GM23248 (cell line): ENCODE measurements around the gene TYW1. TPM values are rescaled to one million over a fixed set of nuclear protein-coding genes. Genes with fewer than 3 reads are reported as not detected.
A peak's percentile ranks its signal among the peaks of the same experiment; 100 is the strongest.
"Not testable (repeated sequence)": the region's sequence is repeated elsewhere in the genome, so short reads cannot be mapped to it uniquely, and the experiment has no call there.

Experiments
- DNase-seq: peaks from one replicate; pipeline ENCODE4 v3.0.0-alpha.2; 2015
- H2AFZ ChIP-seq: fragments of 200-600 bp; sonication (generic); 2 replicates; pipeline ENCODE4 v1.6.1; 2016; ENCODE audit warnings: antibody characterized with exemption
- H3F3A ChIP-seq: fragments of 200-600 bp; sonication (generic); 2 replicates; pipeline ENCODE4 v1.6.1; 2016; ENCODE audit warnings: mild to moderate bottlenecking, antibody characterized with exemption, mixed run types; ENCODE audit not compliant: insufficient read depth
- H3K27ac ChIP-seq: fragments of 200-600 bp; sonication (generic); 2 replicates; pipeline ENCODE4 v1.5.1; 2016; ENCODE audit warnings: mild to moderate bottlenecking
- H3K27me3 ChIP-seq: fragments of 200-600 bp; sonication (generic); replicated peaks from 2 replicates; pipeline ENCODE4 v1.6.1; 2016; ENCODE audit warnings: mild to moderate bottlenecking; ENCODE audit not compliant: insufficient read depth
- H3K36me3 ChIP-seq: fragments of 200-600 bp; sonication (generic); 2 replicates; pipeline ENCODE4 v1.6.1; 2016; ENCODE audit warnings: low read depth, mild to moderate bottlenecking
- H3K4me1 ChIP-seq: fragments of 200-600 bp; sonication (generic); 2 replicates; pipeline ENCODE4 v1.6.1; 2016; ENCODE audit warnings: mild to moderate bottlenecking; ENCODE audit not compliant: insufficient read depth
- H3K4me2 ChIP-seq: fragments of 200-600 bp; sonication (generic); one replicate; pipeline ENCODE4 v1.6.1; 2016; ENCODE audit warnings: mild to moderate bottlenecking; ENCODE audit not compliant: unreplicated experiment
- H3K4me3 ChIP-seq: fragments of 200-600 bp; sonication (generic); 2 replicates; pipeline ENCODE4 v1.5.1; 2016; ENCODE audit warnings: mild to moderate bottlenecking
- H3K79me2 ChIP-seq: fragments of 200-600 bp; sonication (generic); 2 replicates; pipeline ENCODE4 v1.6.1; 2016; ENCODE audit warnings: mild to moderate bottlenecking; ENCODE audit not compliant: insufficient read depth
- H3K9ac ChIP-seq: fragments of 200-600 bp; sonication (generic); 2 replicates; pipeline ENCODE4 v1.6.1; 2016; ENCODE audit warnings: mild to moderate bottlenecking
- H3K9me2 ChIP-seq: fragments of 200-600 bp; sonication (generic); 2 replicates; pipeline ENCODE4 v1.6.1; 2016; ENCODE audit warnings: mixed run types, mild to moderate bottlenecking, moderate library complexity; ENCODE audit not compliant: insufficient read depth
- H3K9me3 ChIP-seq: fragments of 200-600 bp; sonication (generic); one replicate; pipeline ENCODE4 v1.6.1; 2017; ENCODE audit warnings: low read depth
- H4K20me1 ChIP-seq: fragments of 200-600 bp; sonication (generic); 2 replicates; pipeline ENCODE4 v1.6.0; 2016; ENCODE audit not compliant: insufficient read depth
- EZH2 ChIP-seq: fragments of 200-600 bp; sonication (generic); IDR thresholded peaks from 2 replicates; pipeline ENCODE4 v1.6.1; 2018; ENCODE audit warnings: antibody characterized with exemption, mild to moderate bottlenecking; ENCODE audit not compliant: insufficient read depth, poor library complexity, severe bottlenecking
- EZH2phosphoT487 ChIP-seq: fragments of 200-600 bp; sonication (generic); IDR thresholded peaks from 2 replicates; pipeline ENCODE4 v1.6.1; 2018; ENCODE audit warnings: antibody characterized with exemption, moderate library complexity, mild to moderate bottlenecking, low read depth; ENCODE audit not compliant: insufficient read depth
- WGBS, 2 experiments: methylation state at CpG; one replicate each; pipeline ENCODE4 v1.1.6; 2015 to 2017; ENCODE audit warnings: low lambda C conversion rate in 2 of 2, low coverage in 1 of 2; ENCODE audit errors: missing lambda C conversion rate in 2 of 2; 5-methylcytosine and 5-hydroxymethylcytosine counted together
- in situ Hi-C: fragments of 300-500 bp; cut with MboI; formaldehyde crosslinking; loops from 2 replicates; pipeline ENCODE4 v1.15.0; 2020
- polyA plus RNA-seq: library from polyadenylated mRNA; unstranded; fragments of >200 nt; fragmentation: Nextera tagmentation; extraction: Ambion mirVana; gene quantifications from 2 replicates; pipeline ENCODE4 v1.2.1, GENCODE V29; 2016
- total RNA-seq: library from RNA; depleted of rRNA; stranded (reverse); fragments of >200 nt; shearing (Covaris generic); gene quantifications from 2 replicates; pipeline ENCODE4 v1.2.3, GENCODE V29; 2014

The TYW1 gene
- total and polyA plus RNA-seq, 2 experiments from 2014 or later = 11.1 to 14.7 TPM

- Histone ChIP-seq H3K27ac (peak overlapping the region; percentile 98), H3K79me2 (peaks cover 61% of the 10 kb centered on the region), H3K4me1 (peaks cover 12% of the 10 kb centered on the region), H3K9ac (peak overlapping the region; percentile 99), H3K4me2 (peak overlapping the region; percentile 76), H3K36me3 (peaks cover 30% of the 10 kb centered on the region), H2AFZ (peak overlapping the region; percentile 58; the same call in 1 of the 2 replicates), H3K4me3 (peak overlapping the region; percentile 90)
- H3K9me3 ChIP-seq, H4K20me1 ChIP-seq, H3F3A ChIP-seq, in situ Hi-C loops, H3K27me3 ChIP-seq, H3K9me2 ChIP-seq: not testable (repeated sequence)
- WGBS, 2 experiments = 0 to 1% methylated on average over 9 of the region's 9 CpGs
- peak; percentile 88 for DNase-seq
Observed at GRCh38 chr7:66994691-66995049, 2.0 kb upstream of the TYW1 start.

GRCh38 chr7:66995050-66995776 lies 1.4 kb upstream of the TYW1 start, which contains the start of gene SBDS:
Gene SBDS, minus strand, starts transcription at chr7:66995586. Its CDS starts 169 bp downstream, at chr7:66995417.
- peak within 1 kb of the TSS; percentile 82 for H2AFZ ChIP-seq
- WGBS, 2 experiments = 0 to 1% methylated on average over 59 of the region's 59 CpGs
- in situ Hi-C loops, H4K20me1 ChIP-seq, H3K27me3 ChIP-seq, H3K9me2 ChIP-seq, H3K9me3 ChIP-seq, H3F3A ChIP-seq: not testable (repeated sequence)
- peak within 1 kb of the TSS; percentile 98 for H3K27ac ChIP-seq
- peak within 1 kb of the TSS; percentile 90 for H3K4me3 ChIP-seq
- H3K4me1 ChIP-seq = peaks cover 12% of the 10 kb centered on the region
- H3K9ac ChIP-seq = peak within 1 kb of the TSS; percentile 99
- H3K4me2 ChIP-seq = peak within 1 kb of the TSS; percentile 88
- DNase-seq = peak; percentile 98
- peaks cover 60% of the 10 kb centered on the region for H3K79me2 ChIP-seq
- peaks cover 26% of the 10 kb centered on the region for H3K36me3 ChIP-seq

- H3K9me3 ChIP-seq, H2AFZ ChIP-seq, H3K27me3 ChIP-seq, H3F3A ChIP-seq, H3K4me1 ChIP-seq, H3K36me3 ChIP-seq, H4K20me1 ChIP-seq, H3K4me3 ChIP-seq, H3K9ac ChIP-seq, H3K4me2 ChIP-seq, H3K9me2 ChIP-seq, H3K27ac ChIP-seq, in situ Hi-C loops: not testable (repeated sequence)
- peak; percentile 40 for DNase-seq
- WGBS, 2 experiments = 48% methylated on average over 4 of the region's 5 CpGs
- H3K79me2 ChIP-seq = peaks cover 25% of the 10 kb centered on the region
Observed at GRCh38 chr7:67000601-67001258, 4.1 kb downstream of the TYW1 start.

GRCh38 chr7:67004145-67004544 lies 7.5 kb downstream of the TYW1 start:
- H3K27me3 ChIP-seq, H3K79me2 ChIP-seq, H3K9me2 ChIP-seq, H4K20me1 ChIP-seq, H3K36me3 ChIP-seq, H3K4me3 ChIP-seq, in situ Hi-C loops, H3K4me2 ChIP-seq, H2AFZ ChIP-seq, DNase-seq, H3K9me3 ChIP-seq, H3K4me1 ChIP-seq, H3F3A ChIP-seq, H3K9ac ChIP-seq, H3K27ac ChIP-seq: not testable (repeated sequence)
- 76 to 78% methylated on average over 2 of the region's 2 CpGs for WGBS, 2 experiments

- WGBS, 2 experiments = 75 to 82% methylated on average over 2 of the region's 2 CpGs
- H3F3A ChIP-seq = no peaks in the 10 kb centered on the region
- H2AFZ ChIP-seq = no peak overlapping the region
- H4K20me1 ChIP-seq = no peaks in the 10 kb centered on the region
- H3K9me2 ChIP-seq = no peaks in the 10 kb centered on the region
- no peaks in the 10 kb centered on the region for H3K27me3 ChIP-seq
- H3K4me2 ChIP-seq = no peak overlapping the region
- H3K4me1 ChIP-seq = no peaks in the 10 kb centered on the region
- H3K4me3 ChIP-seq = no peak overlapping the region
- in situ Hi-C loops = no loop called here
- H3K9me3 ChIP-seq = no peaks in the 10 kb centered on the region
- no peak for DNase-seq
- no peak overlapping the region for H3K27ac ChIP-seq
- TF ChIP-seq EZH2 (no peak), EZH2phosphoT487 (no peak)
- no peaks in the 10 kb centered on the region; the same call in 1 of the 2 replicates for H3K79me2 ChIP-seq
- no peaks in the 10 kb centered on the region; the same call in 1 of the 2 replicates for H3K36me3 ChIP-seq
- no peak overlapping the region for H3K9ac ChIP-seq
Observed at GRCh38 chr7:67006965-67007364, 10.3 kb downstream of the TYW1 start.
